Adipose tissue (tissue), 3 donors: ENCODE measurements around the gene RNFT2. TPM values are rescaled to one million over a fixed set of nuclear protein-coding genes. Genes with fewer than 3 reads are reported as not detected.
"Not testable (repeated sequence)": the region's sequence is repeated elsewhere in the genome, so short reads cannot be mapped to it uniquely, and the experiment has no call there.

Experiments
- H3K27ac ChIP-seq: one replicate; pipeline ENCODE4 v1.5.1; 2013; ENCODE audit warnings: low read depth, low read length
- WGBS, 3 donors: extraction: QIAGEN DNeasy Blood & Tissue Kit; methylation state at CpG; one replicate each; pipeline ENCODE4 v1.1.7; 2013; 5-methylcytosine and 5-hydroxymethylcytosine counted together
- polyA plus RNA-seq, 3 donors: library from polyadenylated mRNA; stranded (reverse); fragments of 200-250 nt; gene quantifications; one replicate each; pipeline ENCODE4 v1.2.3, GENCODE V29; 2013
- donor health status: healthy with polysubstance abuse.
- donor health status: Bipolar disorder and iron deficiency.
- donor health status: healthy.

RNFT2 gene
- polyA plus RNA-seq, 3 donors, result 0.30 to 0.56 (median 0.47) TPM

- H3K27ac ChIP-seq, result no peak overlapping the region
- WGBS, 3 donors, result 50 to 71% (median 66%) methylated on average over 9 of the region's 9 CpGs
Observed at GRCh38 chr12:116735951-116736599, 2.0 kb upstream of the RNFT2 start.

DNA sequence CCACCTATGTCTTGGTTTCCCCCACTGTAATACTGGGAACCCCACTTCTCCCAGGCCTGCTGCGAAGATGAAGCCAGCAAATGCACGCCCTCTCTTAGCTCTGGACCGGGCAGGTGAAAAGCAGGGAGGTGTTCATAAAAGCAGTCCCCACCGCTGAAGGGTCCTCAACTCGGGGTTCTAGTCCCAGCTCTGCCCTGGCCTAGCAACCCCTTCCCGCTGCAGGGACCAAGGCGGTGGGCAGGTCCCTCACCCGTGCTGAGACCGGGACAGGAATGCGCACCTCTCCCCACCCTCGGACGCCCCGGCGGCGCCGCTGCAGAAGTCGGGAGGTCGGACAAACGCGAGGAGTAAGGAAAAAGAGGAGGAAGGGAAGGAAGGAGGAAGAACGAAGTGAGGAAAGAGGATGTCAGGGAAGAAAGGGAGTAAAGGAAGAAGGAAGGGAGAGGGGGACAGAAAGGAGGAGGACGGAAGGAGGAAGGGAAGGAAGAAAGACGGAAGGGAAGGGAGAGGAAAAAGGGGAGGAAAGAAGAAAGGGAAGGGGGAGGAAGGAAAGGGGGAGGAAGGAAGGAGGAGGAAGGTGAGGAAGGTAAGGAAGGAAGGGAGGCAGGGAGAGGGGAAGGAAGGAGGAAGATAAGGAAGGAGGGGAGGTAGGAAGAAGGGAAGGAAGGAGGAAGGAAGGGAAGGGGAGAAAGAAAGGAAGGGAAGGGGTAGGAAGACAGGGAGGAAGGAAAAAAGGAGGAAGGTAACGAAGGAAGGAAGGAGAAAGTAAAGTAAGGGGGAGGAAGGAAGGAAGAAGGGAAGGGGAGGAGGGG lies 947 bp upstream of the RNFT2 start:
- 1 to 5% (median 4%) methylated on average over 24 of the region's 24 CpGs for WGBS, 3 donors

GRCh38 chr12:116739381-116739887 lies 1.3 kb downstream of the RNFT2 start:
- H3K27ac ChIP-seq, result no peak overlapping the region
- WGBS, 3 donors, result 84 to 86% (median 85%) methylated on average over 7 of the region's 7 CpGs

More for the DNA sequence above, 947 bp upstream of the RNFT2 start:
- H3K27ac ChIP-seq, result no peak overlapping the region

GRCh38 chr12:116742787-116743186 lies 4.7 kb downstream of the RNFT2 start:
- not testable (repeated sequence) for H3K27ac ChIP-seq
- 67 to 82% (median 73%) methylated on average over 2 of the region's 2 CpGs for WGBS, 3 donors

- WGBS, 3 donors, result 36 to 66% (median 39%) methylated on average over 3 of the region's 3 CpGs
- no peak overlapping the region for H3K27ac ChIP-seq
Observed at GRCh38 chr12:116744766-116745165, 6.7 kb downstream of the RNFT2 start.

- H3K27ac ChIP-seq, result no peak overlapping the region
- WGBS, 3 donors, result 87 to 92% (median 91%) methylated on average over 4 of the region's 4 CpGs
Observed at GRCh38 chr12:116745554-116745953, 7.4 kb downstream of the RNFT2 start.

GRCh38 chr12:116749884-116750283 lies 11.8 kb downstream of the RNFT2 start:
- 91 to 93% (median 91%) methylated on average over 20 to 26 of the region's 26 CpGs for WGBS, 3 donors
- H3K27ac ChIP-seq, result no peak overlapping the region

- 90 to 95% (median 94%) methylated on average over 4 of the region's 4 CpGs for WGBS, 3 donors
- no peak overlapping the region for H3K27ac ChIP-seq
Observed at GRCh38 chr12:116750298-116750697, 12.2 kb downstream of the RNFT2 start.

GRCh38 chr12:116754097-116754496 lies 16.0 kb downstream of the RNFT2 start:
- H3K27ac ChIP-seq, result not testable (repeated sequence)
- WGBS, 3 donors, result 84 to 93% (median 93%) methylated on average over 5 of the region's 5 CpGs

GRCh38 chr12:116754783-116755182 lies 16.7 kb downstream of the RNFT2 start:
- H3K27ac ChIP-seq, result not testable (repeated sequence)
- 82 to 100% (median 94%) methylated on average over 1 of the region's 1 CpG for WGBS, 3 donors

- no peak overlapping the region for H3K27ac ChIP-seq
- WGBS, 3 donors, result 67 to 75% (median 69%) methylated on average over 22 of the region's 22 CpGs
Observed at GRCh38 chr12:116759783-116760621, 21.9 kb downstream of the RNFT2 start.

DNA sequence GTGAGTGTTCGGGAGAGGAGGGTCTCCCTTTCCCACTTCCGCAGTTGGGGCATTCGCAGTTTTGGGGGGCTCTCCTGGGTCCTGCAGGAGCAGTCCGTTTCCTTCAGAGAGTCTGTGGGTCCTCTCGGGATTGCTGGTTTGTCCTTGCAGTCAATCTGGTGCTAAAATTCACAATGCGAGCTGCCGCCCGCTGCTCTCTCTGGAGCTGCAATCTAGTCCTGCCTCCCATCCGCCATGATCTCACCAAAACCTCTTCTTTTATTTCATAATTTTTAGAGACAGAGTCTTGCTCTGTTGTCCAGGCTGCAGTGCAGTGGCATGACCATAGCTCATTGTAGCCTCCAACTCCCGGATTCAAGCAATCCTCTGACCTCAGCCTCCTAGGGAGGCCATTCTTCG lies 22.5 kb downstream of the RNFT2 start:
- no peak overlapping the region for H3K27ac ChIP-seq
- WGBS, 3 donors, result 82 to 86% (median 84%) methylated on average over 11 of the region's 11 CpGs

- H3K27ac ChIP-seq, result no peak overlapping the region
- 95 to 98% (median 95%) methylated on average over 4 of the region's 4 CpGs for WGBS, 3 donors
Observed at GRCh38 chr12:116761499-116761898, 23.4 kb downstream of the RNFT2 start.

DNA sequence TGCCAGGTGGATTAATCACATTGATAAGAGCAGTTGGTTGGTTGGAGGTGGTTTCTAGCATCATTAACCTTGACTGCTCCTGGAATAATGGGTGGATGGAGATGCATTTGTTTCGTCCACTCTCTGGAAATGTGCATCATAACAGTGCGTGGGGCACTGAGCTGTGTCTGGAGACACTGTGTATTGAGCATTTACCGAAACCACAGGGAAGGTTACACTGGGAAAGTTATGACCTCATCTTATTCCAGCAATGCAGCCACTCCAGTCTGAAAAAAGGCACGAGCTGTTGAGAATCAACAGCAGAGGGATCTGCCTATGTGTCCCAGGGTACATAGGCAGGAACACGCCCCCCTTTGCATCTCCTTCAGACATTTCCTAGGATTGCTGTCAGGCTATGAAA lies 27.2 kb downstream of the RNFT2 start:
- H3K27ac ChIP-seq, result no peak overlapping the region
- 50 to 63% (median 57%) methylated on average over 5 of the region's 5 CpGs for WGBS, 3 donors

GRCh38 chr12:116766285-116766684 lies 28.2 kb downstream of the RNFT2 start:
- no peak overlapping the region for H3K27ac ChIP-seq
- 85 to 97% (median 96%) methylated on average over 3 of the region's 3 CpGs for WGBS, 3 donors

GRCh38 chr12:116766746-116767145 lies 28.6 kb downstream of the RNFT2 start:
- H3K27ac ChIP-seq, result no peak overlapping the region
- WGBS, 3 donors, result 90 to 92% (median 91%) methylated on average over 3 of the region's 3 CpGs

DNA sequence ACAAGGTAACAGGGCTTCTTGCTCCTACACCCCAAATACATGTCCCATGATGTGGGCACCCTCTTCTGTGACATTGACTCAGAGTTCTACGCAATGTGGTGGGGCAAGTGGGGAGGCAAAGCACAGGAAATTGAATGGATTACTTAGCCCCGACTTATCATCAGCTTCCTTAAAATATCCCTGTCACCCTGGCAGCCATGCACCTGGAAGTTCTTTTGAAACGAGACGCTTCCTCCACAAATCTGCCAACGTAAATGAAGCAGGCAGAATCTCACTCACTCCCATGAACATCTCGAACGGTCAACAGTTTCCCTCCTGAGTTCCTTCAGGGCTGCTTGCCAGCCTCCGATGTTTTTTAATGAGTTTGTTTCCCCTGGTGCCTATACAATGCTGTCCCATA lies 33.5 kb downstream of the RNFT2 start:
- H3K27ac ChIP-seq, result no peak overlapping the region
- 50 to 69% (median 51%) methylated on average over 8 of the region's 8 CpGs for WGBS, 3 donors

DNA sequence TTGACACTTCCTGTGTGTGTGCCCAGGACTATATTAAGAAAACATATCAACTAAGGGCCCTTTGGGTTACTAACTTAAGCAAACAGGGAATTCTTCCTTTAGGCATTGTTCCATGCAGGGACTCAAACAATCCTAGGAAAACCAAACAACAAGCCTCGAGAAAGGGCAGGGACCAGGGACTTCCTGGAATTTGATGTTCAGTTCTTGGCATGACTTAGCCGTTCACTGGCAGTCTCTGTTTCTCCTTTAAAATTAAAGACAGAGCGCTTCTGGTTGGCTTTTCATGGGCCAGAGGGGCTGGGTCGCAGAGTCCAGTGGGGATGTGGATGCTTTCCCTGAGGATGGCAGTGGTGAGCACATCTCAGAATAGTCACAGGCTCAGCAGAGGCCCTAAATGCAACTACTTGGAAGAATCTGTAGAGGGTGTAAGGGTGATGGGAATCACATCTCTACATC lies 35.2 kb downstream of the RNFT2 start:
- no peak overlapping the region for H3K27ac ChIP-seq
- 58 to 75% (median 62%) methylated on average over 4 of the region's 4 CpGs for WGBS, 3 donors

DNA sequence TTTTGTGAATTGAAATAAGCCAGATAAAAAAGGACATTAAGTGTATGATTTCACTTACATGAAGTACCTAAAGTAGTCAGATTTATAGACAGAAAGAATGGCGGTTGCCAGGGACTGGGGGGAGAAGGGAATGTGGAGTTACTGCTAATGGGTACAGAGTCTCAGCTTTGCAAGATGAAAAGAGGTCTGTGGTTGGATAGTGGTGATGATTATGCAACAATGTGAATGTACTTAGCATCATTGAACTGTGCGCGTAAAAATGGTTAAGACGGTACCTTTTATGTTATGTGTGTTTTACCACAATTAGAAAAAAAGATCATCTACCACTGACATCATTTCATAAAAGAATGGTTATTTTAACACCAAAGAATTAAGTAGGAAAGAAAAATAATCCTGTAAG lies 35.9 kb downstream of the RNFT2 start:
- 67 to 81% (median 68%) methylated on average over 4 of the region's 4 CpGs for WGBS, 3 donors

More for the DNA sequence above, 35.9 kb downstream of the RNFT2 start:
- no peak overlapping the region for H3K27ac ChIP-seq
